Spinal cord (tissue), 10 donors: ENCODE data around the gene LUZP1. TPM values are rescaled to one million over a fixed set of nuclear protein-coding genes. Genes with fewer than 3 reads are reported as not detected.

Experiments
- DNase-seq, 6 donors: peaks; one replicate each; pipeline versions ENCODE4 v3.0.0 to v3.0.0-alpha.2; 2013 to 2015; ENCODE audit warnings: low spot score in 6 of 6, low read depth in 4 of 6
- H3K27ac ChIP-seq: one replicate; pipeline ENCODE4 v1.5.1; 2013; ENCODE audit warnings: low read depth, low read length, control low read depth
- H3K27me3 ChIP-seq: one replicate; pipeline ENCODE4 v1.6.1; 2013; ENCODE audit warnings: low read length; ENCODE audit not compliant: control insufficient read depth, insufficient read depth
- H3K36me3 ChIP-seq: one replicate; pipeline ENCODE4 v1.6.1; 2013; ENCODE audit warnings: low read length; ENCODE audit not compliant: control insufficient read depth, insufficient read depth
- H3K4me1 ChIP-seq: one replicate; pipeline ENCODE4 v1.6.1; 2013; ENCODE audit warnings: low read length; ENCODE audit not compliant: control insufficient read depth, insufficient read depth
- H3K4me3 ChIP-seq: one replicate; pipeline ENCODE4 v1.5.1; 2013; ENCODE audit warnings: low read depth, low read length, control low read depth
- H3K9me3 ChIP-seq: one replicate; pipeline ENCODE4 v1.6.1; 2013; ENCODE audit warnings: low read length; ENCODE audit not compliant: control insufficient read depth, insufficient read depth
- WGBS: methylation state at CpG from one replicate; pipeline ENCODE4 v1.1.5; 2013; ENCODE audit warnings: missing lambda C conversion rate; ENCODE audit not compliant: insufficient coverage; 5-methylcytosine and 5-hydroxymethylcytosine counted together
- polyA plus RNA-seq, 2 donors: library from polyadenylated mRNA; unstranded; fragments of 120-200 nt; gene quantifications; one replicate each; pipeline ENCODE4 v1.2.1, GENCODE V29; 2013; ENCODE audit not compliant: insufficient read length in 2 of 2
- total RNA-seq, 2 donors: library from RNA; depleted of rRNA in 1 of 2; stranded (reverse); fragments of 120-200 nt in 1 of 2; fragments of >200 nt in 1 of 2; gene quantifications; one replicate each; pipeline versions ENCODE4 v1.2.3 to v1.2.4, GENCODE V29; 2013 to 2014
- donor health status: healthy.

LUZP1 gene
- total and polyA plus RNA-seq, 4 donors = 17.6 to 25.4 (median 21.7) TPM

DNA sequence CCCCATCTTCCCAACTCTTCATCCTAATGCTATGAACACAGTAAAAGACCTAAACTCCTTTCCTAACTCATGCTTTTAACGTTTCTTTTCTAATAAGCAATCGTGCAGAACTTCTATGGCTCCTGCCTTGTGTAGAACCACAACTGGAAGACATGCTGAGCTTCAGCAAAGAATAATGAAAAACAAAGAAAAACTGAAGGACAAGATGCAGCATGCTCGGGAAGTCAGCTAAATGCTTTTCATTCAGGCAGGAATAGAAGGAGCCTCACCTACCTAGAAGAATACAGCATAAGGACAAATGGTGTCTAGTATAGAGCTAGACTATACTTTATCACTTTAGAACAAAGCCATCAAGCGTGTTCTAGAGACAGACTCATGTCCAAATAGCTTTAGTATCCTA lies 45.9 kb downstream of the LUZP1 start:
- no peak overlapping the region for H3K4me3 ChIP-seq
- 71% methylated on average over 3 of the region's 4 CpGs for WGBS
- H3K9me3 ChIP-seq = no peaks in the 10 kb centered on the region
- no peaks in the 10 kb centered on the region for H3K27me3 ChIP-seq
- no peak for DNase-seq
- no peaks in the 10 kb centered on the region for H3K4me1 ChIP-seq
- peak overlapping the region; percentile 54 for H3K27ac ChIP-seq
- H3K36me3 ChIP-seq = no peaks in the 10 kb centered on the region

DNA sequence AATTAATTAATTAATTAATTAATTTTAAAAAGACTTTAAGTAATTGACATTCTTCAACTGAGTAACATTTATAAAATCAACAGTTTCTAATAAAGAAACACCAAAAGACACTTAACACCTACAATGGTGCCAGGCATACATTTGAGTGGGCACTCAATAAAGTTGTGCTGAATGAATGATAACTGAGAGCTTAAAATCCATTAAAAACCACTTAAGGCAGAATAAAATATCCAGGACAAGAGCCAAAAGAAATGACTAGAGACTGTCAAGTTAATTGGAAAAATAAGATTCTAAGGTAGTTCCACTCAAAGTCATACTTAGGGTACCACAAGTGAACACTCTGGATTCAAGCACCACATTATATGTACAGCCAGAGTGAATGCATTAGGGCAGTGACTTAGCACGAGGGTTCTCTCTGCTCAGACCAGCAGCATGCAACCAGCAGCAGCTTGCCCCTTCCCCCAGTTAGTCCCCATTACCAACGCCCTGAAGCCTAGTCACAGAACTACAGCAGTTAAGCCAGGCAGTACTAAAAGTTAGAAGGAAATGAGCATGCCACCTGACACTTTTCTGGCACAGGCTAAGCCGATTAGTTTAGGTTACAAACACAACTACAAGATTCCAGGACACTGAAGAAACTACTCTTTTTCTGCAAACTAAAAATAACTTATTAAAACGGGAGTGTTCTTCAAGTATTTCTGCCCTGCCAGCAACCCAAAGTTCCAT lies 46.5 kb downstream of the LUZP1 start:
- Histone ChIP-seq H3K27me3 (no peaks in the 10 kb centered on the region), H3K36me3 (no peaks in the 10 kb centered on the region), H3K4me3 (no peak overlapping the region), H3K4me1 (no peaks in the 10 kb centered on the region), H3K27ac (peak overlapping the region; percentile 54), H3K9me3 (no peaks in the 10 kb centered on the region)
- WGBS = 49% methylated on average over 3 of the region's 4 CpGs
- peak in 1 of 6 donors; percentile 51 for DNase-seq

DNA sequence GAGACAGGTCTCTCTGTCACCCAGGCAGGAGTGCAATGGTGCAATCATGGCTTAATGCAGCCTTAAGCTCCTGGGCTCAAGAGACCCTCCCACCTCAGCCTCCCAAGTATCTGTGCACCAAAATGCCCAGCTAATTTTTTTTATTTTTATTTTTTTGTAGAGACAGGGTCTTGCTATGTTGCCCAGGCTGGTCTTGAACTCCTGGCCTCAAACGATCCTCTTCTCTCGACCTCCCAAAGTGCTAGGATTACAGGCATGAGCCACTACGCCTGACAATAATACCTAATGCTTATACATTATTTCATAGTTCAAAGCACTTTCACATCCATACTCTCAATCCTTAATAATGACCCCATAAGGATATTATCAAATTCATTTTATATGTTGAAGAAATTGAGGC lies 48.3 kb downstream of the LUZP1 start:
- no CpG with 5 or more reads among the region's 3 CpGs for WGBS
- H3K27ac ChIP-seq = no peak overlapping the region
- no peaks in the 10 kb centered on the region for H3K4me1 ChIP-seq
- DNase-seq = no peak
- no peaks in the 10 kb centered on the region for H3K36me3 ChIP-seq
- no peaks in the 10 kb centered on the region for H3K9me3 ChIP-seq
- no peaks in the 10 kb centered on the region for H3K27me3 ChIP-seq
- no peak overlapping the region for H3K4me3 ChIP-seq

DNA sequence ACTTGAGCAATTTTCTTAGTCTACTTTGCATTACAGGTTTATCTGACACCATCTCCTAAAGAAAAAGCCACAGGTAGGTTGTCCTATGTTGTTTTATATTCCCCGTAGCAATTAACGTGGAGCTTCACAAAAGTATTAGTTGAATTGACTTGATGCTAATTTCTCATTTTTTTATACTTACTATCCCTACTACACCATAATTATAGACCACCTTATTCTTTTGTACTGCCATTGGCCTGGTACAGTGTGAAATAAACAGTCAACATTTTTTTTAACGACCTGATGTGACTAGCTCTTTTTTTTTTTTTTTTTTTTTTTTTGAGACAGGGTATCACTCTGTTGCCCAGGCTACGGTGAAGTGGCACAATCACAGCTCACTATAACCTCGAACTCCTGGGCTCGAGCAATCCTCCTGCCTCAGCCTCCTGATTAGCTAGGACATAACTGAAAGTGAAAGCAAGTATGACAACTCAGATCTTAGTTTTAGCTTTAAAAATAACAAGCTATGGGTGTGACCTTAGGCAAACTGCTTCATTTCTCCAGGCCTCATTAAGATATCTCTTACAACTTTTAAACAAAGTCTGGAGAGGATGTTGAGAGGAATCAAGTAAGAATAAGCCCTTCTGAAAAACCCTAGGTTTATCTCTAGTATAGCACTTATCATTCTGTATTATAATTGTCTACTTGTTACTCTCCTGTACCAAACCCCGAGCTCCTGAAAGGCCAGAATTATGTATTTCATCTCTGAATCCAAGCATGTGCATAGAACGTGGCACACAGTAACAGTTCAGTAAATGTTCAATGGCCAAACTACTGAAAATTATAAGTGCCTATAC lies 49.5 kb downstream of the LUZP1 start:
- Histone ChIP-seq H3K27me3 (no peaks in the 10 kb centered on the region), H3K9me3 (no peaks in the 10 kb centered on the region), H3K27ac (no peak overlapping the region), H3K4me3 (no peak overlapping the region), H3K4me1 (no peaks in the 10 kb centered on the region), H3K36me3 (no peaks in the 10 kb centered on the region)
- DNase-seq = no peak
- WGBS = 100% methylated on average over 1 of the region's 8 CpGs

DNA sequence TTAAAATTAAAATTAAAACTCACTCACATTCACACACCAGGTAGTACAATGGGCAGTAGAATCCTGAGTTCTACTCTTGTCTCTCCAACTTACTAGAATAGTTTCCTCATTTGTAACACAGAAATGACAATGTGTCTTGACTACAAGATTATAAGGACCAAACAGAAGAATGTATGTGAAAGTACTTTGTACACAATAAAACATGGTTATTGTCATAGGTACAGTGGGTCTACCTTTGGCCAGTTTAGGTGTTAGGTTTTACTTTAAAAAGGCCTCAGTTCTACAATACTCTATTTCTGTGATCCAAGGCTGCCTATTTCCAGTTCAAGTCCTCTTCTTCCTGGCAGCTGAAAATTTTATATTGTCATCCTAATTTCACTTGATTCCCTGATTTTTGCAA lies 50.2 kb downstream of the LUZP1 start:
- no peaks in the 10 kb centered on the region for H3K4me1 ChIP-seq
- no peak overlapping the region for H3K27ac ChIP-seq
- H3K9me3 ChIP-seq = no peaks in the 10 kb centered on the region
- H3K4me3 ChIP-seq = no peak overlapping the region
- no peaks in the 10 kb centered on the region for H3K36me3 ChIP-seq
- no peak for DNase-seq
- no peaks in the 10 kb centered on the region for H3K27me3 ChIP-seq

DNA sequence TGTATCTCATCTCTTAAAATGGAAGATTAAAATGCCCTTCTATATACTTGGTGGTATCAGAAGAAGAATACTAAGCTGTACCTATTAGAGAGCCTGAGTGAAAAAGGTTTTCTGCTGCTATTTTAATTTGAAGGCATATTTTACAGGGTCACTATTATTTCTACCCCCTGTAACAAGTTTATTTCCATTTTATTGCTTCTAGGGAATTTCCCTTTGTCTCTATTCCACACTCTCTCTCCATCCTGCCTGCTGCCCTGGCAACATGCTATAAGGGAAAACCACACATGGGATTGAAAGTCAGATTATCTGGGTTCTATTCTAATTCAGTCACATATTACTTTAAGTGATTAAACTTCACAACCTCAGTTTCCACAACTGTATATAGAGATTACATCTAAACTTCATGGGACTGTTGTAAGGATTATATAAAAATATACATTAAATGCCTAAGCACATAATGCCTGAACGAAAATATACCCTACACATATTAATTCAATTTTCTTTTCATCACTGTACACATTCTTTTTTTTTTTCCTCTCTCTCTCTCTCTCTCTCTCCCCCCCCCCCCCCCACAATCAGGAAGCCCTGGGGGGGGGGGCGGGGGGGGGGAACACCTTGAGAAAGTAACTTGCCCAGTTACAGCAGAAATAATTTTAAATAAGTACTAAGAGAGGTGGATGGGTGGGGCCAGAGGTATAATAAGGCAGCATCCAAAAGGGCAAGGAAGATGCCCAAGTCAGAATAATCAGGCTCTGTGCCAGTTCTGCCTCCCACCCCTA lies 51.5 kb downstream of the LUZP1 start:
- peak in 1 of 6 donors; percentile 32 for DNase-seq
- no peaks in the 10 kb centered on the region for H3K4me1 ChIP-seq
- H3K27ac ChIP-seq = no peak overlapping the region
- no peaks in the 10 kb centered on the region for H3K27me3 ChIP-seq
- no peak overlapping the region for H3K4me3 ChIP-seq
- WGBS = no CpG with 5 or more reads among the region's 2 CpGs
- no peaks in the 10 kb centered on the region for H3K36me3 ChIP-seq
- H3K9me3 ChIP-seq = no peaks in the 10 kb centered on the region

DNA sequence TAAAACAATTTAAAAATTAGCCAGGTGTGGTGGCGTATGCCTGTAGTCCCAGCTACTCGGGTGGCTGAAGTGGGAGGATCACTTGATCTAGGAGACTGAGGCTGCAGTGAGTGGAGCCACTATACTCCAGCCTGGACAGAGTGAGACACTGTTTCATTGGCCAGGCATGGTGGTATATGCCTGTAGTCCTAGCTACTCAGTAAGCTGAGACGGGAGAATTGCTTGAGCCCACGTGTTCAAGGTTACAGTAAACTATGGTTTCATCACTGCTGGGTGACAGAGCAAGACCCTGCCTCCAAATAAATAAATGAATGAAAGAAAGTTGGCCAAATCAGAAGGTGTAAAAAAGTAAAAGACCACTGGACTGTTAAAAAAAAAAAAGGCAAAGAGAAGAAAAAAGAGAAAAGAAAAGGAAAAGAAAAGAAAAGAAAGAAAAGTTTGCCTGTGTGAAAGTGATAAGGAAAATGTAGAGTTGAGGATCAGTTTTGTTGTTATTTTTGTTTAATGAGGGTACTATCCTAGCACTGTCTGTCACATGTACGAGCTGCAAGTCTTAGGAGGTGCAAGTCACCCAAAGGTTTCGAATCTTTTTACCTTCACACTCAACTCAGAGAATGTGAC lies 52.3 kb downstream of the LUZP1 start:
- WGBS = 83% methylated on average over 1 of the region's 6 CpGs
- Histone ChIP-seq H3K36me3 (no peaks in the 10 kb centered on the region), H3K9me3 (no peaks in the 10 kb centered on the region), H3K4me1 (no peaks in the 10 kb centered on the region), H3K27ac (no peak overlapping the region), H3K27me3 (no peaks in the 10 kb centered on the region), H3K4me3 (no peak overlapping the region)
- no peak for DNase-seq

DNA sequence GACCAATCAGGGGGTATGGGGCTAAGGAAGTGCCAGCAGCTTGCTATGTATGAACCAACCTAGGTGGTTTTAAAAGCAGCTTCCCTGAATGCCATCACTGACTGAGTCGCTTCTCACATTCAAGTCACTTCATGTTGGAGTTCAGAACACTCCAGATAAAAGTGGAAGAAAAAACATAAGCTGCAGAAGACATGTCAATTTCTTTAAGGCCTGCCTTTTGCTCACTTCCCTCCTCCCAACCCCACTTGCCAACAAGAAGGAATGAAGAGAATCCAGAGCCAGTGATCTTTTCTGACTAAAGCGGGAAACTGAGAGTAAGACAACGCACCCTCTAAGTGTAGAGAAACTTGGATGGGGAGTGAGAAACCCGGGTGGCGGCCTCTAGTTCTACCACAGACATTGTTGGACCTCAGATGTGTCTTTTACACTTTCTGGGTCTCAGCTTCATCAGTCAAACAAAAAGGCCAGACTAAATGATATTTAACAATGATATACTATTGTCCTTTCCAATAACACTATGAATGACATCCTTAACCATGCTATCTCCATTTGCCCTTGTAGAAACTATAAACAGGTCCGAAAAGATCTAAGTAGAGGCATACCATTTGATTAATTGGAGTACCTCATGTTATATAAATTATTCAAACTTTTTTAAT lies 54.1 kb downstream of the LUZP1 start:
- Histone ChIP-seq H3K27ac (no peak overlapping the region), H3K4me1 (no peaks in the 10 kb centered on the region), H3K36me3 (no peaks in the 10 kb centered on the region), H3K4me3 (no peak overlapping the region), H3K9me3 (no peaks in the 10 kb centered on the region), H3K27me3 (no peaks in the 10 kb centered on the region)
- WGBS = 81% methylated on average over 3 of the region's 6 CpGs
- no peak for DNase-seq
